Liver (tissue), 3 donors: ENCODE results near the gene DOK5.

Source experiments
- EGR1 ChIP-seq, 2 donors: IDR thresholded peaks; 2 replicates each; pipeline ENCODE4 v1.6.1; 2016 to 2018; ENCODE audit warnings: antibody characterized with exemption in 2 of 2, low read depth in 2 of 2
- FOXA1 ChIP-seq: IDR thresholded peaks from 2 replicates; pipeline ENCODE4 v1.6.1; 2016; ENCODE audit warnings: antibody characterized with exemption
- GABPA ChIP-seq, 2 donors: IDR thresholded peaks in 1 of 2; conservative IDR thresholded peaks in 1 of 2; 2 replicates each; pipeline ENCODE4 v1.6.1; 2016; ENCODE audit warnings: antibody characterized with exemption in 2 of 2, mild to moderate bottlenecking in 1 of 2, moderate library complexity in 1 of 2
- HNF4A ChIP-seq, 2 donors: conservative IDR thresholded peaks; 2 replicates each; pipeline ENCODE4 v1.6.1; 2016; ENCODE audit warnings: antibody characterized with exemption in 2 of 2, mild to moderate bottlenecking in 2 of 2
- HNF4G ChIP-seq: IDR thresholded peaks from 2 replicates; pipeline ENCODE4 v1.6.1; 2016; ENCODE audit warnings: antibody characterized with exemption
- JUND ChIP-seq, 2 donors: IDR thresholded peaks; 2 replicates each; pipeline ENCODE4 v1.6.1; 2016; ENCODE audit warnings: antibody characterized with exemption in 2 of 2
- RXRA ChIP-seq, 2 donors: IDR thresholded peaks; 2 replicates each; pipeline ENCODE4 v1.6.1; 2017 to 2018; ENCODE audit warnings: antibody characterized with exemption in 2 of 2, mild to moderate bottlenecking in 1 of 2
- SP1 ChIP-seq: IDR thresholded peaks from 2 replicates; pipeline ENCODE4 v1.6.1; 2018; ENCODE audit warnings: antibody characterized with exemption, mild to moderate bottlenecking
- TAF1 ChIP-seq: conservative IDR thresholded peaks from 2 replicates; pipeline ENCODE4 v1.6.1; 2016; ENCODE audit warnings: antibody characterized with exemption, mild to moderate bottlenecking
- YY1 ChIP-seq: IDR thresholded peaks from 2 replicates; pipeline ENCODE4 v1.6.1; 2016; ENCODE audit warnings: antibody characterized with exemption, mild to moderate bottlenecking
- TF ChIP-seq, protein P1 (sequence below): fragments of 150-350 bp; IDR thresholded peaks from 2 replicates; pipeline ENCODE4 v1.5.1; 2017; ENCODE audit warnings: improper control_type of control experiment, low read depth, low read length; ENCODE audit not compliant: missing input control
- TF ChIP-seq, protein P2 (sequence below): IDR thresholded peaks from 2 replicates; pipeline ENCODE4 v1.6.1; 2016; ENCODE audit warnings: antibody characterized with exemption, mild to moderate bottlenecking
- TF ChIP-seq, protein P3 (sequence below): IDR thresholded peaks from 2 replicates; pipeline ENCODE4 v1.6.1; 2016; ENCODE audit warnings: antibody characterized with exemption
- TF ChIP-seq, protein P4 (sequence below): IDR thresholded peaks from 2 replicates; pipeline ENCODE4 v1.6.1; 2016; ENCODE audit warnings: antibody characterized with exemption
- donor health status: healthy.
- donor health status: healthy.

DNA sequence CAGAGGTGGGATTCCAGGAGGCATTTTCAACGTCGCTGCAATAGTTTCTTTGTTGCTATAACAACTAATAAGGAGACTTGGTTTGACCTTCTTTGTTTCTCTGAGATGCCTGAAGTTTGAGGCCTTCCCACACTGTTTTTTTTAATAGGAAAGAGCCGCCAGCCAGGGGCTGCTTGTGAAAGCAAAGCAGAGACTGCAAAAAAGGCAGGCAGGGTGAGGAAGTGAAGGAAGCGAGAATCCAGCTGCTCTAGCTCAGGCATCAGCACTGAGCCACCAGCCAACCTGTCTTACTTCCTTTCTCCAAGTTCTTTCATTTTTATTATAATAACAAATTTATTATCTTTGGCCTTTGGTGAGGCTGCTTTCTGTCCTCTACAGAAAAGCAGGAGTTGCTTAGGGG is 179.1 kb downstream of the DOK5 start:
- TF ChIP-seq JUND (IDR thresholded peaks at IDR 0.05) = no peak
- TF ChIP-seq, protein P1, sequence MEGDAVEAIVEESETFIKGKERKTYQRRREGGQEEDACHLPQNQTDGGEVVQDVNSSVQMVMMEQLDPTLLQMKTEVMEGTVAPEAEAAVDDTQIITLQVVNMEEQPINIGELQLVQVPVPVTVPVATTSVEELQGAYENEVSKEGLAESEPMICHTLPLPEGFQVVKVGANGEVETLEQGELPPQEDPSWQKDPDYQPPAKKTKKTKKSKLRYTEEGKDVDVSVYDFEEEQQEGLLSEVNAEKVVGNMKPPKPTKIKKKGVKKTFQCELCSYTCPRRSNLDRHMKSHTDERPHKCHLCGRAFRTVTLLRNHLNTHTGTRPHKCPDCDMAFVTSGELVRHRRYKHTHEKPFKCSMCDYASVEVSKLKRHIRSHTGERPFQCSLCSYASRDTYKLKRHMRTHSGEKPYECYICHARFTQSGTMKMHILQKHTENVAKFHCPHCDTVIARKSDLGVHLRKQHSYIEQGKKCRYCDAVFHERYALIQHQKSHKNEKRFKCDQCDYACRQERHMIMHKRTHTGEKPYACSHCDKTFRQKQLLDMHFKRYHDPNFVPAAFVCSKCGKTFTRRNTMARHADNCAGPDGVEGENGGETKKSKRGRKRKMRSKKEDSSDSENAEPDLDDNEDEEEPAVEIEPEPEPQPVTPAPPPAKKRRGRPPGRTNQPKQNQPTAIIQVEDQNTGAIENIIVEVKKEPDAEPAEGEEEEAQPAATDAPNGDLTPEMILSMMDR = no peak
- no peak for TF ChIP-seq YY1
- TF ChIP-seq, protein P2, sequence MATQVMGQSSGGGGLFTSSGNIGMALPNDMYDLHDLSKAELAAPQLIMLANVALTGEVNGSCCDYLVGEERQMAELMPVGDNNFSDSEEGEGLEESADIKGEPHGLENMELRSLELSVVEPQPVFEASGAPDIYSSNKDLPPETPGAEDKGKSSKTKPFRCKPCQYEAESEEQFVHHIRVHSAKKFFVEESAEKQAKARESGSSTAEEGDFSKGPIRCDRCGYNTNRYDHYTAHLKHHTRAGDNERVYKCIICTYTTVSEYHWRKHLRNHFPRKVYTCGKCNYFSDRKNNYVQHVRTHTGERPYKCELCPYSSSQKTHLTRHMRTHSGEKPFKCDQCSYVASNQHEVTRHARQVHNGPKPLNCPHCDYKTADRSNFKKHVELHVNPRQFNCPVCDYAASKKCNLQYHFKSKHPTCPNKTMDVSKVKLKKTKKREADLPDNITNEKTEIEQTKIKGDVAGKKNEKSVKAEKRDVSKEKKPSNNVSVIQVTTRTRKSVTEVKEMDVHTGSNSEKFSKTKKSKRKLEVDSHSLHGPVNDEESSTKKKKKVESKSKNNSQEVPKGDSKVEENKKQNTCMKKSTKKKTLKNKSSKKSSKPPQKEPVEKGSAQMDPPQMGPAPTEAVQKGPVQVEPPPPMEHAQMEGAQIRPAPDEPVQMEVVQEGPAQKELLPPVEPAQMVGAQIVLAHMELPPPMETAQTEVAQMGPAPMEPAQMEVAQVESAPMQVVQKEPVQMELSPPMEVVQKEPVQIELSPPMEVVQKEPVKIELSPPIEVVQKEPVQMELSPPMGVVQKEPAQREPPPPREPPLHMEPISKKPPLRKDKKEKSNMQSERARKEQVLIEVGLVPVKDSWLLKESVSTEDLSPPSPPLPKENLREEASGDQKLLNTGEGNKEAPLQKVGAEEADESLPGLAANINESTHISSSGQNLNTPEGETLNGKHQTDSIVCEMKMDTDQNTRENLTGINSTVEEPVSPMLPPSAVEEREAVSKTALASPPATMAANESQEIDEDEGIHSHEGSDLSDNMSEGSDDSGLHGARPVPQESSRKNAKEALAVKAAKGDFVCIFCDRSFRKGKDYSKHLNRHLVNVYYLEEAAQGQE = no peak
- TF ChIP-seq, protein P3, sequence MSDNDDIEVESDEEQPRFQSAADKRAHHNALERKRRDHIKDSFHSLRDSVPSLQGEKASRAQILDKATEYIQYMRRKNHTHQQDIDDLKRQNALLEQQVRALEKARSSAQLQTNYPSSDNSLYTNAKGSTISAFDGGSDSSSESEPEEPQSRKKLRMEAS = no peak
- TF ChIP-seq SP1 = no peak
- no peak for TF ChIP-seq EGR1 (IDR thresholded peaks at IDR 0.05; ENCODE audit: low read depth in 2 of 2)
- no peak for TF ChIP-seq RXRA (IDR thresholded peaks at IDR 0.05)
- TF ChIP-seq, protein P4, sequence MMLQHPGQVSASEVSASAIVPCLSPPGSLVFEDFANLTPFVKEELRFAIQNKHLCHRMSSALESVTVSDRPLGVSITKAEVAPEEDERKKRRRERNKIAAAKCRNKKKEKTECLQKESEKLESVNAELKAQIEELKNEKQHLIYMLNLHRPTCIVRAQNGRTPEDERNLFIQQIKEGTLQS = no peak
- no peak for TF ChIP-seq FOXA1
- TF ChIP-seq GABPA (IDR thresholded peaks at IDR 0.05 in 1 of 2, conservative IDR thresholded peaks at IDR 0.05 in 1 of 2) = no peak
- TF ChIP-seq TAF1 = no peak
- no peak for TF ChIP-seq HNF4A (conservative IDR thresholded peaks at IDR 0.05)
- no peak for TF ChIP-seq HNF4G
